Peyer's patch (tissue), 4 donors: ENCODE data around the gene VGLL4.

ENCODE experiments used
- CTCF ChIP-seq, 6 experiments: fragments of 450-650 bp in 4 of 6; fragments of 200-600 bp in 2 of 6; sonication (generic) in 1 of 6; IDR thresholded peaks; one replicate each; pipeline ENCODE4 v1.5.1; 2017 to 2019; ENCODE audit warnings: antibody characterized with exemption in 6 of 6, mild to moderate bottlenecking in 3 of 6, moderate library complexity in 1 of 6
- POLR2A ChIP-seq, 2 donors: fragments of 450-650 bp; IDR thresholded peaks; one replicate each; pipeline ENCODE4 v1.5.1; 2017; ENCODE audit warnings: antibody characterized with exemption in 2 of 2, mild to moderate bottlenecking in 2 of 2, moderate library complexity in 2 of 2

GRCh38 chr3:11542551-11542950 lies 101.2 kb downstream of the VGLL4 start:
- TF ChIP-seq CTCF (IDR thresholded peaks at IDR 0.05) (no peak), POLR2A (IDR thresholded peaks at IDR 0.05) (no peak)
